HG03342 (cell line): Measurements from ENCODE around the gene CADPS.

Experiments used
- ATAC-seq: cut with Tn5 transposase; IDR thresholded peaks from one replicate; pipeline ENCODE4 v1.9.1; 2021; ENCODE audit warnings: mild to moderate bottlenecking, moderate library complexity; ENCODE audit not compliant: unreplicated experiment

The CADPS gene

GRCh38 chr3:62462788-62463187 is 412.4 kb downstream of the CADPS start:
- no peak for ATAC-seq

GRCh38 chr3:62462104-62462762 is 413.0 kb downstream of the CADPS start:
- ATAC-seq: no peak

GRCh38 chr3:62454916-62455315 is 420.3 kb downstream of the CADPS start:
- no peak for ATAC-seq

GRCh38 chr3:62453448-62453847 is 421.8 kb downstream of the CADPS start:
- ATAC-seq: no peak

- ATAC-seq: no peak
Observed at GRCh38 chr3:62451211-62451887, 423.9 kb downstream of the CADPS start.

- peak; percentile 67 for ATAC-seq
Observed at GRCh38 chr3:62446337-62446940, 428.8 kb downstream of the CADPS start.

GRCh38 chr3:62445275-62445674 is 429.9 kb downstream of the CADPS start:
- no peak for ATAC-seq

GRCh38 chr3:62439978-62440377 is 435.2 kb downstream of the CADPS start:
- ATAC-seq: no peak

GRCh38 chr3:62439176-62439813 is 435.9 kb downstream of the CADPS start:
- ATAC-seq: no peak

GRCh38 chr3:62436785-62437184 is 438.4 kb downstream of the CADPS start:
- no peak for ATAC-seq

- no peak for ATAC-seq
Observed at GRCh38 chr3:62433396-62433795, 441.8 kb downstream of the CADPS start.

- ATAC-seq: no peak
Observed at GRCh38 chr3:62421207-62421606, 454.0 kb downstream of the CADPS start.

GRCh38 chr3:62416144-62416543 is 459.1 kb downstream of the CADPS start:
- ATAC-seq: no peak

GRCh38 chr3:62415312-62415801 is 459.9 kb downstream of the CADPS start:
- ATAC-seq: no peak

GRCh38 chr3:62414786-62415185 is 460.4 kb downstream of the CADPS start:
- ATAC-seq: no peak

- ATAC-seq: no peak
Observed at GRCh38 chr3:62413687-62414086, 461.5 kb downstream of the CADPS start.

GRCh38 chr3:62406945-62407344 is 468.3 kb downstream of the CADPS start:
- no peak for ATAC-seq

GRCh38 chr3:62405566-62405965 is 469.6 kb downstream of the CADPS start:
- ATAC-seq: no peak

- ATAC-seq: no peak
Observed at GRCh38 chr3:62405135-62405534, 470.1 kb downstream of the CADPS start.

GRCh38 chr3:62404321-62404720 is 470.9 kb downstream of the CADPS start:
- ATAC-seq: no peak

- ATAC-seq: no peak
Observed at GRCh38 chr3:62403765-62404164, 471.5 kb downstream of the CADPS start.
